A549 treated with CpdA at 1 μM for 4 hours (cell line): Measurements from ENCODE around the gene SPESP1. TPM values are rescaled to one million over a fixed set of nuclear protein-coding genes. Genes with fewer than 3 reads are reported as not detected.

ENCODE experiments used
- total RNA-seq: library from RNA; stranded (reverse); fragments of 200-300 nt; extraction: Qiagen RNA extraction; gene quantifications from 5 replicates; pipeline ENCODE4 v1.2.3, GENCODE V29; 2022; ENCODE audit warnings: low read depth

The SPESP1 gene
- total RNA-seq = not detected in 5 replicates

GRCh38 chr15:68930268-68931022 lies at the start of gene SPESP1:
Gene SPESP1, plus strand, starts transcription at chr15:68930525. Its CDS starts 129 bp downstream, at chr15:68930654.

Other genes with a start within 250 kb of the SPESP1 start
- 275 to 313 TPM (median 277 TPM) in 5 replicates for gene ANP32A, start 109.6 kb upstream of the SPESP1 start, total RNA-seq
- gene NOX5, start 84.2 kb downstream of the SPESP1 start, total RNA-seq = 0.27 to 0.38 TPM (median 0.31 TPM) in 5 replicates
- 21.6 to 24.8 TPM (median 22.2 TPM) in 5 replicates for gene GLCE, start 230.1 kb downstream of the SPESP1 start, total RNA-seq